Caco-2 (cell line): ENCODE data around the gene MOCS2. TPM values are rescaled to one million over a fixed set of nuclear protein-coding genes. Genes with fewer than 3 reads are reported as not detected.

Experiments used
- BruUV-seq: library from RNA; stranded (reverse); fragments of 400-500 nt; replicated peaks from 2 replicates; lab custom pipeline; 2021; lab: Mats Ljungman, UMichigan
- CTCF ChIA-PET: fragments of 300-600 bp; sonication (Branson Sonifier 250); formaldehyde crosslinking; loops from one replicate; lab custom pipeline; 2022; ENCODE audit warnings: antibody characterized with exemption; lab: Charles Lee
- POLR2A ChIA-PET: fragments of 300-600 bp; sonication (Branson Sonifier 250); formaldehyde crosslinking; loops from one replicate; lab custom pipeline; 2022; ENCODE audit warnings: antibody characterized with exemption; lab: Charles Lee
- DNase-seq, 2 experiments: peaks; one replicate each; pipeline versions ENCODE4 v3.0.0 to v3.0.0-alpha.2; 2020 to 2022
- H3K27me3 ChIP-seq: replicated peaks from 2 replicates; pipeline ENCODE4 v1.6.0; 2011; ENCODE audit warnings: low read length; ENCODE audit not compliant: control insufficient read depth, insufficient read depth
- H3K36me3 ChIP-seq: 2 replicates; pipeline ENCODE4 v1.5.1; 2011; ENCODE audit warnings: low read length; ENCODE audit not compliant: control insufficient read depth, insufficient read depth
- H3K4me1 ChIP-seq: fragments of 250-450 bp; sonication (Bioruptor Pico); 2 replicates; pipeline ENCODE4 v1.5.1; 2020; ENCODE audit warnings: mild to moderate bottlenecking
- H3K4me3 ChIP-seq: 2 replicates; pipeline ENCODE4 v1.5.1; 2011; ENCODE audit warnings: low read depth, mild to moderate bottlenecking, control low read depth, low read length
- H3K9me3 ChIP-seq: fragments of 250-450 bp; sonication (Bioruptor Pico); 2 replicates; pipeline ENCODE4 v1.5.1; 2020; ENCODE audit warnings: mild to moderate bottlenecking, moderate library complexity
- H3K27ac Mint-ChIP-seq: one replicate; pipeline ENCODE4 v1.8.0; 2022; ENCODE audit warnings: mixed read lengths; ENCODE audit not compliant: unreplicated experiment
- H3K27me3 Mint-ChIP-seq: one replicate; pipeline ENCODE4 v1.8.0; 2022; ENCODE audit warnings: mixed read lengths; ENCODE audit not compliant: insufficient read depth, unreplicated experiment
- H3K36me3 Mint-ChIP-seq: one replicate; pipeline ENCODE4 v1.8.0; 2022; ENCODE audit warnings: mild to moderate bottlenecking, mixed read lengths; ENCODE audit not compliant: insufficient read depth, unreplicated experiment
- H3K4me1 Mint-ChIP-seq: one replicate; pipeline ENCODE4 v1.8.0; 2022; ENCODE audit warnings: low read depth, mixed read lengths; ENCODE audit not compliant: unreplicated experiment
- H3K4me3 Mint-ChIP-seq: one replicate; pipeline ENCODE4 v1.8.0; 2022; ENCODE audit warnings: mild to moderate bottlenecking, moderate library complexity, mixed read lengths; ENCODE audit not compliant: unreplicated experiment
- H3K9me3 Mint-ChIP-seq: one replicate; pipeline ENCODE4 v1.8.0; 2022; ENCODE audit warnings: mixed read lengths; ENCODE audit not compliant: unreplicated experiment
- intact Hi-C: fragments of 100-400 bp; cut with micrococcal nuclease; formaldehyde crosslinking; loops from one replicate; pipeline ENCODE4 v1.10.0; 2022; ENCODE audit not compliant: unreplicated experiment
- total RNA-seq: library from RNA; stranded (reverse); gene quantifications from 2 replicates; pipeline ENCODE4 v1.2.3, GENCODE V29; 2022
- TF ChIP-seq, protein P1 (sequence below), 2 experiments: fragments of 200-600 bp in 1 of 2; IDR thresholded peaks; 1 replicate in 1 of 2; 2 replicates in 1 of 2; pipeline versions ENCODE4 v1.5.1 to v1.8.0; 2011 to 2022; ENCODE audit warnings: antibody characterized with exemption in 1 of 2, control low read depth in 1 of 2, inconsistent platforms in 1 of 2, low read depth in 1 of 2, low read length in 1 of 2, mild to moderate bottlenecking in 1 of 2, moderate library complexity in 1 of 2; ENCODE audit not compliant: insufficient read depth in 1 of 2, severe bottlenecking in 1 of 2, unreplicated experiment in 1 of 2

The MOCS2 gene
- total RNA-seq, 1 experiment from 2014 or later: 35.9 TPM

DNA sequence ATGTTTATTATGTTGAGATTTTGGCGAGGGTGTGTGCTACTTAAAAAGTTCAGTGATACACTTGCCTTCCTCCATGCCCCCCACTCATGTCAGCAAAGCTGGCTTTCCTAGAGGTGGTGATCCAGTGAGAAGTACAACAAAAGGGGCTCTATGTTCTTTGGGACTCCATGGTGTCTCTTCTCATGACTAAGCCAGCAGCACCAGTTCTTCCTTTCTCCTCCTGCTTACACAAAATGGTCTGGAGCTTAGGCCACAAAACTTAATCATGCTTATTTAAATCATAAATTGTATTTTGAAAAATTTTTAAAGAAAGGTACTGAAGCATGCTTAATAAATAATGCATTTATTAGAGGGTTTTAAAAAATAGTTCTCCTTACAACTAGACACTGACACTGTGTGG lies 22.4 kb downstream of the MOCS2 start:
- Histone ChIP-seq H3K27me3 (no peaks in the 10 kb centered on the region), H3K4me3 (no peak overlapping the region), H3K36me3 (no peaks in the 10 kb centered on the region), H3K4me1 (no peaks in the 10 kb centered on the region), H3K9me3 (no peaks in the 10 kb centered on the region)
- Mint-ChIP-seq H3K4me3 (no peak overlapping the region), H3K4me1 (no peaks in the 10 kb centered on the region), H3K9me3 (no peaks in the 10 kb centered on the region), H3K36me3 (peaks cover 31% of the 10 kb centered on the region), H3K27ac (no peak overlapping the region), H3K27me3 (no peaks in the 10 kb centered on the region)
- intact Hi-C loops: no loop called here
- TF ChIP-seq, protein P1, sequence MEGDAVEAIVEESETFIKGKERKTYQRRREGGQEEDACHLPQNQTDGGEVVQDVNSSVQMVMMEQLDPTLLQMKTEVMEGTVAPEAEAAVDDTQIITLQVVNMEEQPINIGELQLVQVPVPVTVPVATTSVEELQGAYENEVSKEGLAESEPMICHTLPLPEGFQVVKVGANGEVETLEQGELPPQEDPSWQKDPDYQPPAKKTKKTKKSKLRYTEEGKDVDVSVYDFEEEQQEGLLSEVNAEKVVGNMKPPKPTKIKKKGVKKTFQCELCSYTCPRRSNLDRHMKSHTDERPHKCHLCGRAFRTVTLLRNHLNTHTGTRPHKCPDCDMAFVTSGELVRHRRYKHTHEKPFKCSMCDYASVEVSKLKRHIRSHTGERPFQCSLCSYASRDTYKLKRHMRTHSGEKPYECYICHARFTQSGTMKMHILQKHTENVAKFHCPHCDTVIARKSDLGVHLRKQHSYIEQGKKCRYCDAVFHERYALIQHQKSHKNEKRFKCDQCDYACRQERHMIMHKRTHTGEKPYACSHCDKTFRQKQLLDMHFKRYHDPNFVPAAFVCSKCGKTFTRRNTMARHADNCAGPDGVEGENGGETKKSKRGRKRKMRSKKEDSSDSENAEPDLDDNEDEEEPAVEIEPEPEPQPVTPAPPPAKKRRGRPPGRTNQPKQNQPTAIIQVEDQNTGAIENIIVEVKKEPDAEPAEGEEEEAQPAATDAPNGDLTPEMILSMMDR (IDR thresholded peaks at IDR 0.05; ENCODE audit: insufficient read depth in 1 of 2, low read depth in 1 of 2, low read length in 1 of 2, severe bottlenecking in 1 of 2, unreplicated experiment in 1 of 2): no peak
- no TSS peak for BruUV-seq
- CTCF ChIA-PET: no interaction called here
- no peak for DNase-seq
- POLR2A ChIA-PET: no interaction called here

DNA sequence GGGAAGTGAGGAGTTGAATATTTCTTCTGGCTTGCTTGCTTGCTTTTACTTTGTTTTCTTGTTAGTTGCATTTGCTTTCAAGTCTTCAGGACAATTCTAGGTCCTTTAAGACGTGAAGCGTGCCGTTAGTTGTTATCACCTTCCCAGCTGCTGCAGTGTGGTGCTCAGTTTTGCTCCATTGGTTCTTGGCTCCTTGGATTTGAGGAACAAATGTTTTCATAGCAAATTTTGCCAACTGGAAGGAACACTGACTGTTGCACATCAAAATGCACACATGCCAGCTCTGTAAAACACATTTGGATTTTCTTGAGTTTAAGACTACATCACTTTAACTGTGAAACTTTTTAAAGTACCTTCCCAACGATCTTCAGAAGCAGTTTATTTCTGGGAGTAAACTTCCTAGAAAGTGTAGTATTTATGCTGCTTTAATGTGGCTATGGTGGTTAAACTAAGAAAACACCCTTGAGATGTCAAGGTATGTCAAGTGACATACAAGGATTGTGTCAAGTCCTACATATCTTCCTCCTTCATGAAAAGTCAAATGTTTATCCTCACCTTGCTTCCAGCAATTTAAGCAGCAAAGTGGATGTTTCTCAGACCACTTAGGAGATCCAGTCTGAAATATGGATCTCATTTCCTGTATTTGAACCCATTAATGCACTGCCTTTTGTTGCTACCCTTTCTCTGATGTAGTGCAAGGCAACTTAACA lies 24.9 kb downstream of the MOCS2 start:
- H3K36me3 ChIP-seq: no peaks in the 10 kb centered on the region
- POLR2A ChIA-PET: no interaction called here
- H3K4me3 Mint-ChIP-seq: no peak overlapping the region
- CTCF ChIA-PET: no interaction called here
- no peaks in the 10 kb centered on the region for H3K4me1 Mint-ChIP-seq
- no peaks in the 10 kb centered on the region for H3K9me3 Mint-ChIP-seq
- H3K9me3 ChIP-seq: no peaks in the 10 kb centered on the region
- no peaks in the 10 kb centered on the region for H3K27me3 Mint-ChIP-seq
- no peaks in the 10 kb centered on the region for H3K27me3 ChIP-seq
- peaks cover 26% of the 10 kb centered on the region for H3K36me3 Mint-ChIP-seq
- no peaks in the 10 kb centered on the region for H3K4me1 ChIP-seq
- no peak overlapping the region for H3K4me3 ChIP-seq
- no peak for DNase-seq
- intact Hi-C loops: no loop called here
- TF ChIP-seq, protein P1 (IDR thresholded peaks at IDR 0.05; ENCODE audit: insufficient read depth in 1 of 2, low read depth in 1 of 2, low read length in 1 of 2, severe bottlenecking in 1 of 2, unreplicated experiment in 1 of 2): no peak
- BruUV-seq: no TSS peak
- no peak overlapping the region for H3K27ac Mint-ChIP-seq

GRCh38 chr5:53083927-53084326 lies 25.6 kb downstream of the MOCS2 start:
- H3K4me1 Mint-ChIP-seq: no peaks in the 10 kb centered on the region
- intact Hi-C loops: no loop called here
- CTCF ChIA-PET: no interaction called here

More at GRCh38 chr5:53083927-53084326, 25.6 kb downstream of the MOCS2 start:
- DNase-seq: no peak
- H3K36me3 Mint-ChIP-seq: peaks cover 27% of the 10 kb centered on the region
- no peaks in the 10 kb centered on the region for H3K9me3 Mint-ChIP-seq
- TF ChIP-seq, protein P1 (IDR thresholded peaks at IDR 0.05; ENCODE audit: insufficient read depth in 1 of 2, low read depth in 1 of 2, low read length in 1 of 2, severe bottlenecking in 1 of 2, unreplicated experiment in 1 of 2): no peak
- no peaks in the 10 kb centered on the region for H3K9me3 ChIP-seq
- no peak overlapping the region for H3K27ac Mint-ChIP-seq
- no peaks in the 10 kb centered on the region for H3K36me3 ChIP-seq
- no peaks in the 10 kb centered on the region for H3K27me3 ChIP-seq
- BruUV-seq: no TSS peak
- no peak overlapping the region for H3K4me3 ChIP-seq
- no peaks in the 10 kb centered on the region for H3K4me1 ChIP-seq
- H3K4me3 Mint-ChIP-seq: no peak overlapping the region
- H3K27me3 Mint-ChIP-seq: no peaks in the 10 kb centered on the region
- POLR2A ChIA-PET: no interaction called here
